Measurements from ENCODE around the gene GRID2. TPM values are rescaled to one million over a fixed set of nuclear protein-coding genes. Genes with fewer than 3 reads are reported as not detected.

The GRID2 gene
- total and polyA plus RNA-seq, 9 of the 15 experiments (the other 6 are each of a cell fraction or from before 2014, with no cell fraction given), result 0.04 TPM; not detected in 7

DNA sequence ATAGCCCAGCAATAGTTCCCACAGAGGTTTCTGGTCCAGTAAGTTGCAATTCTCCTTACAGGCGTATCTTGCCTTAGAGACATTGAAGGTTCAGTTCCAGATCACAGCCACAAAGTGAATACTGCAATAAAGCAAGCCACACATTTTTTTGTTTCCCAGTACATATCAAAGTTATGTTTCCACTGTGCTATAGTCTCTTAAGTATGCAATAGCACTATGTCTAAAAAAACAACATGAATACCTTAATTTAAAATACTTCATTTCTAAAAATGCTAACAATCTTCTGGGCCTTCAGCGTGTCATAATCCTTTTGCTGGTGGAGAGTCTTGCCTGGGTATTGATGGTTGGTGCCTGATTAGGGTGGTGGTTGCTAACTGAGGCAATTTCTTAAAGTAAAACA is 659.1 kb downstream of the GRID2 start:
- Histone ChIP-seq H3K9ac (ENCODE audit: insufficient read depth in 1 of 2, low read depth in 2 of 2, low read length in 2 of 2) (no peak overlapping the region), H3K9me1 (ENCODE audit: control insufficient read depth, insufficient read depth, low read length) (no peaks in the 10 kb centered on the region), H3K36me3 (ENCODE audit: control insufficient read depth, insufficient read depth, low read length) (no peaks in the 10 kb centered on the region), H3K4me3 (no peak overlapping the region), H3K4me1 (replicated peaks in 1 of 2; ENCODE audit: control insufficient read depth in 2 of 2, insufficient read depth in 2 of 2, low read length in 2 of 2) (no peaks in the 10 kb centered on the region), H3K9me3 (replicated peaks; ENCODE audit: control insufficient read depth, insufficient read depth, low read depth, low read length) (no peaks in the 10 kb centered on the region), H2AFZ (ENCODE audit: low read depth, low read length) (no peak overlapping the region), H4K20me1 (replicated peaks; ENCODE audit: control insufficient read depth, insufficient read depth, low read length) (no peaks in the 10 kb centered on the region), H3K79me2 (ENCODE audit: control insufficient read depth, insufficient read depth, low read length) (no peaks in the 10 kb centered on the region), H3K4me2 (ENCODE audit: insufficient read depth, low read length) (no peak overlapping the region), H3K27ac (ENCODE audit: extremely low read depth, low read depth, low read length) (no peak overlapping the region), H3K27me3 (ENCODE audit: control insufficient read depth in 2 of 2, insufficient read depth in 2 of 2, low read length in 2 of 2) (no peaks in the 10 kb centered on the region)
- ATAC-seq (no peak), DNase-seq (ENCODE audit: extremely low read depth in 1 of 4, low spot score in 3 of 4) (no peak), FAIRE-seq (no peak)
- no TSS peak for BruUV-seq (replicated peaks)
- WGBS (ENCODE audit: insufficient coverage, low coverage, missing lambda C conversion rate), result 3% methylated on average over 2 of the region's 2 CpGs
- CTCF ChIA-PET (ENCODE audit: low intra/inter-chr PET ratio), result no interaction called here
- TF ChIP-seq ZNF75A (CRISPR knock-in tag; IDR thresholded peaks at IDR 0.05), result no peak
- no peak for TF ChIP-seq ADNP (tag; IDR thresholded peaks at IDR 0.05)
- TF ChIP-seq FOXK2 (conservative IDR thresholded peaks at IDR 0.05 in 1 of 2, IDR thresholded peaks at IDR 0.05 in 1 of 2; ENCODE audit: low read depth in 2 of 2), result no peak
- TF ChIP-seq CREB1 (IDR thresholded peaks at IDR 0.05), result no peak
- no peak for TF ChIP-seq CREB1 (CRISPR knock-in tag; IDR thresholded peaks at IDR 0.05)
- TF ChIP-seq KDM2B (CRISPR knock-in tag; IDR thresholded peaks at IDR 0.05), result no peak
- TF ChIP-seq RBBP5 (IDR thresholded peaks at IDR 0.05; ENCODE audit: borderline replicate concordance, insufficient read depth, low read length, poor library complexity, severe bottlenecking), result no peak
- TF ChIP-seq RCOR1 (IDR thresholded peaks at IDR 0.05; ENCODE audit: borderline replicate concordance in 1 of 2, low read depth in 2 of 2, low read length in 2 of 2), result no peak
- no peak for TF ChIP-seq CAMTA2 (CRISPR knock-in tag; conservative IDR thresholded peaks at IDR 0.05)
- TF ChIP-seq, protein P1, sequence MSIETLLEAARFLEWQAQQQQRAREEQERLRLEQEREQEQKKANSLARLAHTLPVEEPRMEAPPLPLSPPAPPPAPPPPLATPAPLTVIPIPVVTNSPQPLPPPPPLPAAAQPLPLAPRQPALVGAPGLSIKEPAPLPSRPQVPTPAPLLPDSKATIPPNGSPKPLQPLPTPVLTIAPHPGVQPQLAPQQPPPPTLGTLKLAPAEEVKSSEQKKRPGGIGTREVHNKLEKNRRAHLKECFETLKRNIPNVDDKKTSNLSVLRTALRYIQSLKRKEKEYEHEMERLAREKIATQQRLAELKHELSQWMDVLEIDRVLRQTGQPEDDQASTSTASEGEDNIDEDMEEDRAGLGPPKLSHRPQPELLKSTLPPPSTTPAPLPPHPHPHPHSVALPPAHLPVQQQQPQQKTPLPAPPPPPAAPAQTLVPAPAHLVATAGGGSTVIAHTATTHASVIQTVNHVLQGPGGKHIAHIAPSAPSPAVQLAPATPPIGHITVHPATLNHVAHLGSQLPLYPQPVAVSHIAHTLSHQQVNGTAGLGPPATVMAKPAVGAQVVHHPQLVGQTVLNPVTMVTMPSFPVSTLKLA (conservative IDR thresholded peaks at IDR 0.05), result no peak
- TF ChIP-seq CCNT2 (IDR thresholded peaks at IDR 0.05; ENCODE audit: borderline replicate concordance, extremely low read depth, insufficient read length, low read depth, low read length), result no peak
- no peak for TF ChIP-seq KLF1 (tag; IDR thresholded peaks at IDR 0.05)
- TF ChIP-seq, protein P2, sequence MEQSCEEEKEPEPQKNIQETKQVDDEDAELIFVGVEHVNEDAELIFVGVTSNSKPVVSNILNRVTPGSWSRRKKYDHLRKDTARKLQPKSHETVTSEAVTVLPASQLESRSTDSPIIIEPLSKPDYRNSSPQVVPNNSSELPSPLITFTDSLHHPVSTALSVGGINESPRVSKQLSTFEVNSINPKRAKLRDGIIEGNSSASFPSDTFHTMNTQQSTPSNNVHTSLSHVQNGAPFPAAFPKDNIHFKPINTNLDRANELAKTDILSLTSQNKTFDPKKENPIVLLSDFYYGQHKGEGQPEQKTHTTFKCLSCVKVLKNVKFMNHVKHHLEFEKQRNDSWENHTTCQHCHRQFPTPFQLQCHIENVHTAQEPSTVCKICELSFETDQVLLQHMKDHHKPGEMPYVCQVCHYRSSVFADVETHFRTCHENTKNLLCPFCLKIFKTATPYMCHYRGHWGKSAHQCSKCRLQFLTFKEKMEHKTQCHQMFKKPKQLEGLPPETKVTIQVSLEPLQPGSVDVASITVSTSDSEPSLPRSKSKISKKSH (CRISPR knock-in tag; IDR thresholded peaks at IDR 0.05), result no peak
- in situ Hi-C loops (cut with MboI) (no loop called here), intact Hi-C loops (cut with micrococcal nuclease) (no loop called here)
- POLR2A ChIA-PET, result no interaction called here
